EL (cell line): Measurements from ENCODE around the gene VWA7.

ENCODE experiments used
- DNase-seq: peaks from one replicate; pipeline ENCODE4 v3.0.0-alpha.2; 2016

The VWA7 gene

GRCh38 chr6:31744422-31744821 lies 32.7 kb downstream of the VWA7 start:
- no peak for DNase-seq

- no peak for DNase-seq
Observed at GRCh38 chr6:31742894-31743293, 34.2 kb downstream of the VWA7 start.

- DNase-seq: no peak
Observed at GRCh38 chr6:31741815-31742214, 35.3 kb downstream of the VWA7 start.

GRCh38 chr6:31740397-31741223 lies 36.5 kb downstream of the VWA7 start:
- no peak for DNase-seq

GRCh38 chr6:31739639-31740396 lies 37.3 kb downstream of the VWA7 start, which contains the start of gene MSH5:
TSS of gene MSH5 (plus strand) at chr6:31740005. CDS start at chr6:31740467, 462 bp downstream.
- DNase-seq: peak; percentile 100

- DNase-seq: peak; percentile 81
Observed at GRCh38 chr6:31737991-31738979, 38.8 kb downstream of the VWA7 start.

- no peak for DNase-seq
Observed at GRCh38 chr6:31737315-31737990, 39.7 kb downstream of the VWA7 start.

- DNase-seq: no peak
Observed at GRCh38 chr6:31736768-31737314, 40.3 kb downstream of the VWA7 start.

- peak; percentile 91 for DNase-seq
Observed at GRCh38 chr6:31736021-31736767, 40.9 kb downstream of the VWA7 start, which contains the start of gene CLIC1. TSS of gene CLIC1 (minus strand) at chr6:31736530. CDS start at chr6:31736300, 230 bp downstream.

- peak; percentile 88 for DNase-seq
Observed at GRCh38 chr6:31734821-31735406, 42.2 kb downstream of the VWA7 start.

- no peak for DNase-seq
Observed at GRCh38 chr6:31734247-31734820, 42.8 kb downstream of the VWA7 start.

- no peak for DNase-seq
Observed at GRCh38 chr6:31733734-31734133, 43.4 kb downstream of the VWA7 start.

GRCh38 chr6:31732029-31732428 lies 45.1 kb downstream of the VWA7 start:
- DNase-seq: no peak

- DNase-seq: peak; percentile 26
Observed at GRCh38 chr6:31730631-31731086, 46.5 kb downstream of the VWA7 start.

- peak; percentile 91 for DNase-seq
Observed at GRCh38 chr6:31729979-31730630, 47.0 kb downstream of the VWA7 start.

- peak; percentile 90 for DNase-seq
Observed at GRCh38 chr6:31729515-31729978, 47.6 kb downstream of the VWA7 start.

- DNase-seq: no peak
Observed at GRCh38 chr6:31728767-31729514, 48.2 kb downstream of the VWA7 start, which contains the start of gene DDAH2. TSS of gene DDAH2 (minus strand) at chr6:31729299. CDS start at chr6:31729161, 138 bp downstream.
